Measurements from ENCODE around the gene PHC2. TPM values are rescaled to one million over a fixed set of nuclear protein-coding genes. Genes with fewer than 3 reads are reported as not detected.

Gene PHC2
- total RNA-seq, 1 experiment from 2014 or later, result 137 TPM

GRCh38 chr1:33360367-33360766, 70.5 kb downstream of the PHC2 start:
- POLR2A ChIA-PET, result interaction anchor here (1.2 to 2.2 kb wide), 2 partner anchors 10 to 12 kb away, joined by 4 to 8 read pairs; no protein-coding TSS in a partner anchor
- no peaks in the 10 kb centered on the region for H3K9me3 Mint-ChIP-seq (ENCODE audit: unreplicated experiment)
- H3K27me3 Mint-ChIP-seq (ENCODE audit: insufficient read depth, unreplicated experiment), result no peaks in the 10 kb centered on the region
- H3K4me3 Mint-ChIP-seq (ENCODE audit: unreplicated experiment), result no peak overlapping the region
- no peak overlapping the region for H3K27ac Mint-ChIP-seq (ENCODE audit: low read depth, unreplicated experiment)
- CTCF ChIA-PET, result interaction anchor here (0.6 to 13.2 kb wide), 5 partner anchors 12 to 111 kb away, joined by 3 to 180 read pairs (median 4); no protein-coding TSS in a partner anchor
- peaks cover 6% of the 10 kb centered on the region for H3K4me1 Mint-ChIP-seq (ENCODE audit: insufficient read depth, unreplicated experiment)
- H3K36me3 Mint-ChIP-seq (ENCODE audit: insufficient read depth, unreplicated experiment), result peaks cover 8% of the 10 kb centered on the region
- BruUV-seq (replicated peaks), result no TSS peak
- no peak for TF ChIP-seq CTCF (IDR thresholded peaks at IDR 0.05; ENCODE audit: unreplicated experiment)
- no peak for DNase-seq (ENCODE audit: unreplicated experiment)
- intact Hi-C loops (cut with micrococcal nuclease), result no loop called here

GRCh38 chr1:33359931-33360330, 71.0 kb downstream of the PHC2 start:
- ChIA-PET CTCF (interaction anchor here (0.6 to 13.2 kb wide), 4 partner anchors 13 to 96 kb away, joined by 3 to 180 read pairs (median 6); no protein-coding TSS in a partner anchor), POLR2A (interaction anchor here (0.7 to 2.2 kb wide), 3 partner anchors 10 to 21 kb away, joined by 3 to 8 read pairs (median 4); no protein-coding TSS in a partner anchor)
- H3K27me3 Mint-ChIP-seq (ENCODE audit: insufficient read depth, unreplicated experiment), result no peaks in the 10 kb centered on the region
- no peak overlapping the region for H3K27ac Mint-ChIP-seq (ENCODE audit: low read depth, unreplicated experiment)
- no peak overlapping the region for H3K4me3 Mint-ChIP-seq (ENCODE audit: unreplicated experiment)
- no peak for DNase-seq (ENCODE audit: unreplicated experiment)
- no peak for TF ChIP-seq CTCF (IDR thresholded peaks at IDR 0.05; ENCODE audit: unreplicated experiment)
- H3K9me3 Mint-ChIP-seq (ENCODE audit: unreplicated experiment), result no peaks in the 10 kb centered on the region
- peaks cover 6% of the 10 kb centered on the region for H3K4me1 Mint-ChIP-seq (ENCODE audit: insufficient read depth, unreplicated experiment)
- H3K36me3 Mint-ChIP-seq (ENCODE audit: insufficient read depth, unreplicated experiment), result peaks cover 7% of the 10 kb centered on the region
- intact Hi-C loops (cut with micrococcal nuclease), result no loop called here
- BruUV-seq (replicated peaks), result no TSS peak

- Mint-ChIP-seq H3K9me3 (ENCODE audit: unreplicated experiment) (no peaks in the 10 kb centered on the region), H3K36me3 (ENCODE audit: insufficient read depth, unreplicated experiment) (peaks cover under 1% of the 10 kb centered on the region), H3K27ac (ENCODE audit: low read depth, unreplicated experiment) (no peak overlapping the region), H3K4me3 (ENCODE audit: unreplicated experiment) (no peak overlapping the region), H3K27me3 (ENCODE audit: insufficient read depth, unreplicated experiment) (no peaks in the 10 kb centered on the region), H3K4me1 (ENCODE audit: insufficient read depth, unreplicated experiment) (no peaks in the 10 kb centered on the region)
- POLR2A ChIA-PET, result interaction anchor here (0.7 kb wide), 1 partner anchor 20 kb away, joined by 3 read pairs; no protein-coding TSS in a partner anchor
- intact Hi-C loops (cut with micrococcal nuclease), result no loop called here
- no peak for TF ChIP-seq CTCF (IDR thresholded peaks at IDR 0.05; ENCODE audit: unreplicated experiment)
- DNase-seq (ENCODE audit: unreplicated experiment), result no peak
- no TSS peak for BruUV-seq (replicated peaks)
- CTCF ChIA-PET, result interaction anchor here (0.6 to 13.2 kb wide), 3 partner anchors 14 to 1457 kb away, joined by 3 to 180 read pairs (median 8); no protein-coding TSS in a partner anchor
Observed at GRCh38 chr1:33358795-33359503, 71.9 kb downstream of the PHC2 start.

- POLR2A ChIA-PET, result no interaction called here
- no peaks in the 10 kb centered on the region for H3K27me3 Mint-ChIP-seq (ENCODE audit: insufficient read depth, unreplicated experiment)
Observed at GRCh38 chr1:33358114-33358794, 72.6 kb downstream of the PHC2 start.

More at GRCh38 chr1:33358114-33358794, 72.6 kb downstream of the PHC2 start:
- peaks cover 5% of the 10 kb centered on the region for H3K36me3 Mint-ChIP-seq (ENCODE audit: insufficient read depth, unreplicated experiment)
- no TSS peak for BruUV-seq (replicated peaks)
- no peaks in the 10 kb centered on the region for H3K4me1 Mint-ChIP-seq (ENCODE audit: insufficient read depth, unreplicated experiment)
- intact Hi-C loops (cut with micrococcal nuclease), result no loop called here
- H3K4me3 Mint-ChIP-seq (ENCODE audit: unreplicated experiment), result no peak overlapping the region
- TF ChIP-seq CTCF (IDR thresholded peaks at IDR 0.05; ENCODE audit: unreplicated experiment), result no peak
- no peaks in the 10 kb centered on the region for H3K9me3 Mint-ChIP-seq (ENCODE audit: unreplicated experiment)
- CTCF ChIA-PET, result interaction anchor here (1.1 to 13.2 kb wide), 2 partner anchors 62 to 113 kb away, joined by 4 to 180 read pairs; no protein-coding TSS in a partner anchor
- no peak overlapping the region for H3K27ac Mint-ChIP-seq (ENCODE audit: low read depth, unreplicated experiment)
- no peak for DNase-seq (ENCODE audit: unreplicated experiment)
